Stimulated activated CD4-positive, alpha-beta T cell treated with anti-CD3 and anti-CD28 coated beads, Interleukin-4, amount 100 ng/mL, for 4 hours (primary cell): Measurements from ENCODE around the gene CDH13.

Experiments
- DNase-seq, 2 experiments: peaks; one replicate each; pipeline ENCODE4 v3.0.0-alpha.2; 2020

CDH13 gene

GRCh38 chr16:82699711-82700495 is 73.1 kb downstream of the CDH13 start:
- no peak for DNase-seq

DNA sequence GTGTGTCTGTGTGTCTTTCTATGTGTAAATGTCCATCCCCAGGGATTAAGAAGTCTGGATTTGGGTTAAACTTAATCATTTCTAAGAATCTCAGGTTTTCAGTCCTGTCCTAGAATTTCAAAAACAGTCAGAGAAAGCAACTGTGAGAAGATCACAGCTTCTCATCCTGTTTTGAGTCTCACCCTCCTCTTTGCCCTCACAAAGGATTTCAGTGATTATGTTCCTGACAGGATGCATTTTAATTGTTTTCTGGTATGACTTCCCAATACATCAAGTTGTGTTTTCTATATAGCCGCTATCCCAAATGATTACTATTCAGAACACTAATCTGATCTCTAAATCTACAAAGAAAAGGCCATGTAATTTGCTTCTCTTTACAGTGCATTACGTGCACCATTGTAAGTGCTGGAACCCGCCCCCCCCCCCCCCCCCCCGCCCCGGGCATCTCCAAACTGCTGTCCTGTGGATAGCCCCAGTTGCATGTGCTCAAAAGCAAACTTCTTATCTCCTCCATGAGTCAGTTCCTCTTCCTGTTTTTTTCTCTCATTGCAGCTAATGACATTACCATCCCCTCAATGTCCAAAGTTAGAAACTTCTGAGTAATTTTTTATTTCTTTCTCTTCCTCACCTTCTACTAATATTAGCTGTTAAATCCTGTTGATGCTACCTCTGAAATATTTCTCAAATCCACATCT is 73.9 kb downstream of the CDH13 start:
- DNase-seq = no peak

DNA sequence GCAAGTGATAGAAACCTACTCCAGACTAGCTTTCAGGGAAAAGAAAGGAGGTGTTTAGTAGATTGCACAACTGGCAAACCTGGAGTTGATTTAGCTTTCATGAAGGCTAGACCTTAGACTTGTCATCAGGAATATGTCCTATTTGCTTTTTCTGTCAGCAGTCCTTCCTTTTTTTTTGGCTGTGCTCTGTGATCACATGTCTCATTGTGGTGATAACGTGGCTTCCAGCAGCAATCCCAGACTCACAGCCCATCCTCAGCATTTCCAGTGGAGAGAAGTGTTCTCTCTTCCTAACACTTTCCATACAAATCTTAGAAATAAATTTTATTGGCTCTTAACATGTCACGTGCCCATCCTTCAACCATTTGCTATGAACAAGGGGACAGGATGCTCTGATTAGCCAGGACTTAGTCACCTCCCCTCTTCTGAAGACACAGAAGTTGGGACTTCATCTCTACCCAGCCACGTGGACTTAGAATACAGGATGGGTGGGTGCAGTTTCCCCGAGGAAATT is 74.7 kb downstream of the CDH13 start:
- no peak for DNase-seq

GRCh38 chr16:82703161-82703560 is 76.4 kb downstream of the CDH13 start:
- DNase-seq = no peak

DNA sequence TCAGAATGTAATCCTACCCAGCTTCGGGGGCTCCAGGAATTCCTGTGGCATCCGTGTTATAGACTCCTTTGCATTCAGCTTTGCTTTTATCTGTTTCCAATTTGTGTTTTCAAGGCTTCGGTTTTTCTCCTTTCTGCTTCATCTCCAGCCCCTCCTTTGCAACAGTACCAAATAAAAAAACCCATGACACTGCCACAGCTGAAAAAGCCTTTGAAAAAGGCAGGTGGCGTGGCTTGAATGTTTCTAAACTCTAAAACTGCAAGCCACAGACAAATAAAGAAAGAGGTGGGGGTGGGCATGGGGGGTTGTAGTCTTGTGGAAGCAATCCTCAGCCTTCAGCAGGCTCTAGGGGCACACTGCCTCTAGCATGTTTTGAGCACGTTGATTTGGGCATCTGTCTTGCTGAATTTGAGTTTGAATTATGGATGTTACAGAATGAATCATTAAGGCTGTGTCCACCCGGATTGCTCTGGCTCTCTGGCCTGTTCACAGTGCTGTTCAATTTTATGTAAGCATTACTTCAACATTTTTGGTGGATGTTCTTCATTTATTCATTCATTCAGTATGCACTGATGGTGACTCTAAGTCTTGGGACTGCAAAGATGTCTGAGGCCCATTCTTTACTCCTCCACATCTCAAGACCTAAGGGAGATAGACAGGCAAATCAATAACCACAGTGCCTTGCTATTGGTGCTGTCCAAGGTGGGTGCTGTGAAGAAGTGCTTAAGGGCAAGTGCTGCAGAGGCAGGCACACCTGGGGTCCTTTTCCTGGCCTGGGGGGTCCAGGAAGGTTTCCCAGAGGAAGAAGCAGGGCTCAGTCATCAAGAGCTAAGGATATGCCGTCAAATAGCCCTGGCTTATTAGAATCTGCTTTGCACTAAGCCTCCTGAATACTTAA is 77.4 kb downstream of the CDH13 start:
- DNase-seq = no peak

DNA sequence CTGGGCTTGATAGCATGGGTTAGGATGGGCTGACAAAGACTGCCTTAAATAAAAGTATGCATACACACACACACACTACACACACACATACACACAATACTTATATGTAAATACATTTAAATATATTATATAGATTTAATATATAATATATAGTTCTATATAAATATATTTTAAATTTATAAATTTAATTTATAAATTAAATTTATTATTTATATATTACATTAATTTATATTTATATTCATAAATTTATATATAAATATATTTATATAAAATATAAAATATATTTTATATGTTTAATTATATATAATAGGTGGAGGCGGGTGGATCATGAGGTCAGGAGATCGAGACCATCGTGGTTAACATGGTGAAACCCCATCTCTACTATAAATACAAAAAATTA is 83.2 kb downstream of the CDH13 start:
- no peak for DNase-seq

DNA sequence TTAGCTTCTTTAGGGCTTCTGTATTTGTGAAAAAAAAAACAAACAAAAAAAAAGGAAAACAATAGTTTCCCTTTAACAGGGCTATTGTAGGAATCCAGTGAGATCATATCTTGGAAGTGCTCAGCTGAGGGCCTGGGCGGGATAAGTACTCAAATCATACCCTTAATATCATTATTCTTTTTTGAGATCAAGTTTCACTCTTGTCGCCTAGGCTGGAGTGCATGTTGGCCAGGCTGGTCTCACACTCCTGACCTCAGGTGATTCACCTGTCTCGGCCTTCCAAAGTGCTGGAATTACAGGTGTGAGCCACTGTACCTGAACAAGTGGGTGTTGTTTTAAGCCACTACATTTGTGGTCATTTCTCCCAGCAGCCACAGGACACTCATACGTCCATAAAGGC is 87.0 kb downstream of the CDH13 start:
- DNase-seq = no peak

- no peak for DNase-seq
Measured at GRCh38 chr16:82715160-82715559, 88.4 kb downstream of the CDH13 start.

GRCh38 chr16:82715833-82716232 is 89.1 kb downstream of the CDH13 start:
- no peak for DNase-seq

- no peak for DNase-seq
Measured at GRCh38 chr16:82716361-82716855, 89.6 kb downstream of the CDH13 start.

- DNase-seq = no peak
Measured at GRCh38 chr16:82720414-82720813, 93.6 kb downstream of the CDH13 start.

DNA sequence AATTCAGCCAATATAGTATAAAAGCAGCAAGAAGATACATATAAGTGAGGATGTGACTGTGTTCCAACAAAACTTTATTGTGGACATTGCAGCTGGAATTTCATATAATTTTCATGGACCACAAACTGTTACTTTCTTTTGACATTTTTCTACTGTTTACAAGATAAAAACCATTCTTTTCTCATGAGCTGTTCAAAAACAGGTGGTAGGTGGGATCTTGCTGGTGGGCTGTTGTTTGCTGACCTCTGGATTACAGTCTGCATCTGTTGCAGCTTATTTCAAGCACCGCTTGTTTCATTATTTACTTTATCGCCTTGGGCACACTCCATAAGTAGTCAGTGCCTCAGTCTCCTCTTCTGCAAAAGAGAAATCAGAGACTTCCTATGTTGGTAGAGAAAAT is 99.5 kb downstream of the CDH13 start:
- DNase-seq = no peak

GRCh38 chr16:82728901-82729300 is 102.1 kb downstream of the CDH13 start:
- no peak for DNase-seq

DNA sequence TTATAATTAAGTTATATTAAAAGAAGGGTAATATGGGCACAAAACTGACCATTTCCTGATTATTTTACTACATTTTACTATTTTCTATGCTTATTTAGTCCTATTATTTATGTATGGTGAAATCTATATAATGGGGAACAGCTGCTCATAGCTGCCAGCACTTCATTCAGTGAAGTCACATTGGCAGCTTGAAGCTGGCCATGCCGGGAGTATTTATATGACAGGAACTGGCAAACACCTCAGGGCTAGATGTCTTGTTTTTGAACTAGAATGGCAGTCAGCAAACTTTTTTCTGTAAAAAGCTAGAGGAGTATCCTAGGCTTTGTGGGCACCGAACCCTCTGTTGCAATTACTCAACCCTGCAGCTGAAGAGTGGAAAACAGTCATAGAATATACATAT is 104.1 kb downstream of the CDH13 start:
- DNase-seq = no peak

GRCh38 chr16:82732461-82732860 is 105.7 kb downstream of the CDH13 start:
- DNase-seq = no peak

- DNase-seq = no peak
Measured at GRCh38 chr16:82735186-82735585, 108.4 kb downstream of the CDH13 start.

DNA sequence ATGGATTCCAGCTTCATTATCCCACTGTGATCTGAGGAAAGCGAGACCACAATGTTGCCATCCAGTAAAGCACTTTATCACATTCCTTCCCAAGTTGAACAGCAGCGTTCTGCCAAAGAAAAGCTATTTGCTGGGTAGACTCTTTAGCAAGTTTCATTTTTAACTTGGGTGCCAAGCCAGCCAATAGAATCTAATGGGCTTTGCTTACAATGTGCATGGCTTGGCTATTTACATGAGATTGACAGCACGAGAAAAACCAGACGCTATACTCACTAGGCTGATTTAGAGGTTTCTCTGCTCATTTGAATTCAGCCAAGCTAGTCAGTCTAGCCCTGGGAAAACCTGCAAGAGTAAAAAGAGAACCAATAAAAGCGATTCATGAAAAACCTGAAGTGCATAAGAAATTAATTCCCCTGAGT is 108.9 kb downstream of the CDH13 start:
- no peak for DNase-seq

GRCh38 chr16:82736224-82736623 is 109.5 kb downstream of the CDH13 start:
- DNase-seq = no peak

DNA sequence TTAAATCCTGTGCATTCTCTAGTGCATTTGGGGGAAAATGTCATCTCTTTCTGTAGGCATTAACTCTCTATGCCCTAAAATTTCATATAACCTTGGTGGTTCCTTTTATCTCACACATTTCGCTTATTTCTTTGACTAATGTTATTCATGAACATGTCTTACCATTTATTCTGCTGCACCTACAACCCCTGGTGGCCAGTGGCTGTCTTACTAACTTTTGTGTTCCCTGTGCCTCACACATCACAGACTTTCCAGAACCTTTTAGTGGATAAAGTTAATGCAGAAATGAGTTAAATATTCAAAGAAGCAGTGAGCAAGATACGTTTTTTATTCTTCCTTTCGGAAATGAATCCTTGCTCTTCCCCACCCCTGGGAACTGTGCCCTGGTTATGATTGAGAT is 111.9 kb downstream of the CDH13 start:
- no peak for DNase-seq

DNA sequence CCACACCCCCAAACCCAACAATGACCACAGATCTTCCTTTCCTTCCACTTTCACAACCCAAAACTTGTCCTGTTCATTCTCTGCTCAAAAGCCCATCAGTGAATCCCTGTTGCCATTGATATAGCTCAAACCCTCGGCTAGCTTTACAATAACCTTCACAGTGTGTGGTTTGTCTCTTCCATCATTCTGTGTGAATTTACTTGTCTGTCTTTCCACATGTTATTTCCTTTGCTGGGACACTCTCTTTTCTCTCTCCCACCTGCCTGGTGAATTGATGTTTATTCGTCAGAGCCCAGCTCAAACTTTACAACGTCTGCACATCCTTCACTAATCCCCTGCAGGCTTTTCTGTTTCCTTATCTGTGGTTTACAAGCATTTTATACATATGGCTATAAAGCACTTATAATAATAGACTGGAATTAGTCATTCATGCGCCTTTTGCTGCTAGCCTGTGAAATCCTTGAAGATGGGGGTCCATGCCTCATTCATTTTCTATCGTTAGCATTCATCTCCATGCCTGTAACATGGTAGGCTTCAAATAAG is 114.4 kb downstream of the CDH13 start:
- DNase-seq = no peak

- DNase-seq = no peak
Measured at GRCh38 chr16:82744958-82745357, 118.2 kb downstream of the CDH13 start.

GRCh38 chr16:82748026-82748425 is 121.3 kb downstream of the CDH13 start:
- no peak for DNase-seq

GRCh38 chr16:82750068-82750467 is 123.3 kb downstream of the CDH13 start:
- no peak for DNase-seq
